Activated CD4-positive, alpha-beta T cell treated with anti-CD3 and anti-CD28 coated beads for 1 hour (primary cell): ENCODE data around the gene APCS.

Experiments
- DNase-seq: peaks from one replicate; pipeline ENCODE4 v3.0.0-alpha.2; 2020

Gene APCS, protein sequence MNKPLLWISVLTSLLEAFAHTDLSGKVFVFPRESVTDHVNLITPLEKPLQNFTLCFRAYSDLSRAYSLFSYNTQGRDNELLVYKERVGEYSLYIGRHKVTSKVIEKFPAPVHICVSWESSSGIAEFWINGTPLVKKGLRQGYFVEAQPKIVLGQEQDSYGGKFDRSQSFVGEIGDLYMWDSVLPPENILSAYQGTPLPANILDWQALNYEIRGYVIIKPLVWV

DNA sequence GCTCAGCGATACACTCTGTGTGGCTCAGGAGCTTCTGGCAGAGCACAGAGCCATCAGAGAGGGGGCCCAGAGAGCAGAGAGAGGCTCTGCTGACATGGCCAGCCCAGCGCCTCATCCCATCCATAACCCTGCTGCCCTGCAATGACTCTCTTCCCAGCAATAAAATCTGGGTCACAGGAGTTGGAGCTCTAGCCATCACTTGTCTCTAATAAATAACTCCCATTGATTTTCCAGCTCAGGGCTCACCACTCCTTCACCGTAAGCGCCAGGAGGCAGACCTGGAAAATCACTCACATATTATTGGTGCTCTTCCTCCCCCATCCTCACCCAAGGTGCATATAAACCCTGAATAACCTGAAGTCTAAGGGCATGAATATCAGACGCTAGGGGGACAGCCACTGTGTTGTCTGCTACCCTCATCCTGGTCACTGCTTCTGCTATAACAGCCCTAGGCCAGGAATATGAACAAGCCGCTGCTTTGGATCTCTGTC, at the start of gene APCS:
Gene APCS (plus strand): TSS at position 366 of the 491 bp plus-strand sequence. CDS start 96 bp downstream, at position 462.
- no peak for DNase-seq

DNA sequence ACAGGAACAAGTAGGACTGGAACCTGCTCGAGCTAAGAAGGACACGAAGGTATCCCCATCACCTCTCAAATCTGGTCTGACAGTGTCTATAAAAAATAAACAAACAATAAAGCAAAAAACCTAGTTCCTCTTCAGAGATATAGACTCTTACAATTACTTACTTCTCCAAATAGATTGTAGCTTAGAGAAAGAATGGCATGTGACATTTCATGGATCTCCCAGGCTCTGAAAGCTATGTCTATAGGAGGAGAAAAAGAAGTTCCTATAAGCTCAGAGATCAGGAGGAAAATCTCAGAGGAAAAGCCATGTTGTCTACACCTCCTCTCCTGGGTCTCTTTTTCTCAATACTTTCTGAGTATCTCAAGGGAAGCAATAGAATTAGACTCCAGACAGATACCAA, 39.5 kb upstream of the APCS start:
- DNase-seq = no peak

DNA sequence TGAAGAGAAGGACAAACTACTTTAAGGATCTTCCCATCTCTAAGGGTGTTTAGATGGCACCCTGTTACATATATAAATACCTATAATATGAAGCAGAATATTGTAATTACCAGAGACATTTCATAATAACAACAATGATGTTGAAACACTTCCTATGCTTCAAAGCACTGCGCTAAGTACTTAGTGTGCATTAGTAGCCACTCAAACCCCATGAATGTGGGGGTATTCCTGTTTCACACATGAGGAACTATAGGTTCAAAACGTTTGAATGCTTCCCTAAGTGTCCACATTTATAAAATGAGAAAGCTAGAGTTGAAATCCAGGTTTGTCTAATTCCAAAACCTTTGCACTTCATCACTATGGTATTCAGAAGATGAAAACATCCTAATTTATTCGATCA, 33.4 kb upstream of the APCS start:
- DNase-seq = no peak

- no peak for DNase-seq
These were observed 32.9 kb upstream of the APCS start for GRCh38 chr1:159554696-159555095.

GRCh38 chr1:159556931-159557369, 30.7 kb upstream of the APCS start:
- no peak for DNase-seq

DNA sequence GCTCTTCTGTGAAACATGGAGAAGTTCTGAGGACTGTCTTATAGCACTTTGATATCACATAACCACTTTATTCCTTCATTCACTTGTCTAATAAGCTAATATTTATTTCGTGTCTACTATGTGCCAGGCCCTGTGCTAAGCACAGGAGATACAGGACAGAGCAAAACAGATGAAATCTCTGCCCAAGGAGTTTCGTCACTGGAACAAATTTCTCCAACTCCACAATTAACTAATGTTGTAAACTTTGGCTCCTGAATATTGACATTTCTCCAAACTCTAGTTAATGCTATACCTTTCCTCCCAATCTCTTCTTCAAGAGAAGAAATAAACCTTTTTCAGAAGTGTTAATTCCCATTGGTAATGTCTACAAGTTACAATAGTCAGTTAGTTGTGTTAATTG, 27.0 kb upstream of the APCS start:
- DNase-seq = no peak

GRCh38 chr1:159561497-159561896, 26.1 kb upstream of the APCS start:
- no peak for DNase-seq

GRCh38 chr1:159562680-159563079, 24.9 kb upstream of the APCS start:
- DNase-seq = no peak

DNA sequence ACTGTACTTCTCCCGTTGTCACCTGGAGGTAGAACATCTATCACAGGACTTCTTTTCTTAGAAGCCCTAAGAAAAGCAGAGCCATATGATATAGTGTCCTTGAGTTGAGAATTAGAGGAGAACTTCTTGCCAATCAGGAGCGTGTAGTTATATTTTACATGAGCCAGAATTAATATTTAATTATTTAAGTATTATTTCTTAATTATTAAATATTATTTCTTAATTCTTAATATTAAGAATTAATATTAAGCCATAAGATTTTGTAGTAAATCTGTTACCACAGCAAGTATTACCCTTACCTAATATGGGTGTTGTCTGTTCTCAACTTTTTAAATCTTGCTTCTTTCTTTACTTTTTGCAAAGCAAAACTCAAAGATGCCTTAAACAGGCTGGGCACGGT, 10.2 kb upstream of the APCS start:
- no peak for DNase-seq

- DNase-seq = no peak
These were observed 7.3 kb upstream of the APCS start for GRCh38 chr1:159580340-159580739.

DNA sequence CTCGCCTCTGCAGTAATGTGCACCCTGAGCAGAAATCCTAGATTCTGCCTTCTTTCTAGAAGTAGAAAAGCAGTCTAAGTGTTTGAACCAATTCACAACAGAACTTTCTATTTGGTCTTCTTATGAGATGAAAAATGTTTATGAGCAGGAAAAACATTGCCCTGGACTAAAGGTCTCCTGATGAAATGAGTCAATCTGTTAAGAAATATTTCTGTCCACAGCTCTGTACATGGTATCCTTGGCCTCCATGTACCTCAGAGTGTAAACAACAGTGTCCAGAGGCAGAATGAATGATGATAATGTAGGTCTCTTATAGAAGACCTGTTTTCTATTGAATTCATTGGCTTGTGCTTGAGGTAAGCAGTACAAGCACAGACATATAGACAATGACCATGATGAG, 6.2 kb upstream of the APCS start:
- DNase-seq = no peak

DNA sequence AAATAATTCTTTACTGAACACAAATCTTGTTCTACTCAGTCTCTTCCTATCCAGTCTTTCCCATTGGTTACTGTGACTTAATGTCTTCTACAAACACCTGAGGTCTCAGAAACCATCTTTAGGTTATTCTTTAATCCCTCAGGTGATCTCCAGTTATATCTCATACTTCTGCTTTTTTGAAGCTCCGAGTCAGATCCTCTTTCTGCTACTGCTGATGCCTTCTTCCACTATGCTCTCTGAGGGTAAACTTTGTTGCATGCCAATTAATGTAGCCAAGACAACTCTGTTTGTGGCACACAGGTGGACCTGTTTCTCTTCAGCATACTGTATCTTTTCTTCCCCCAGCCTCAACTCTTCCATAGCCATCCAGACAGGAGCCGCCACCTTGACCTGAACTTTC, 3.1 kb upstream of the APCS start:
- no peak for DNase-seq

DNA sequence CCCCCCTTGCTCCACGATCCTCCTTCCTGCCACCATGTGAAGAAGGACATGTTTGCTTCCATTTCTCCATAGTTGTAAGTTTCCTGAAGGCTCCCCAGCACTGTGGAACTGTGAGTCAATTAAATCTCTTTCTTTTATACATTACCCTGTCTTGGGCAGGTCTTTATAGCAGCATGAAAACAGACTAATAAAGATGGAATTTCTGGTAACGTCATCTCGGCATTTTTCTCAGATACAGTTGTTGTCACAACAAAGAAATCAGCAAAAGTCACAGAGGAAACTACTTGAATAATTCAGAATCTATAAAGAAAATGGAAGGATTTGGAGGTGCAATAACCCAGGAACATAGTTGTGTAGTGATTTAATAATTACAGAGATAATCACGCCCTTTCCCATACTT, 4.4 kb downstream of the APCS start:
- no peak for DNase-seq

- no peak for DNase-seq
These were observed 7.2 kb downstream of the APCS start for GRCh38 chr1:159594625-159595405.

DNA sequence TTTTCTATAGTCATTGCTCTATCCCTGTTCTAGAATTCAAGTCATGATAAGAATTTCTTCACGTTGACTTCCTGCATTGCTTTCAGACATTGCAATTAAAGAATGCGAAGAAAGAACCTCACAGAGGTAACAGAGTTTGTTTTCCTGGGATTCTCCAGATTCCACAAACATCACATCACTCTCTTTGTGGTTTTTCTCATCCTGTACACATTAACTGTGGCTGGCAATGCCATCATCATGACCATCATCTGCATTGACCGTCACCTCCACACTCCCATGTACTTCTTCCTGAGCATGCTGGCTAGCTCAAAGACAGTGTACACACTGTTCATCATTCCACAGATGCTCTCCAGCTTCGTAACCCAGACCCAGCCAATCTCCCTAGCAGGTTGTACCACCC, 10.6 kb downstream of the APCS start:
- DNase-seq = no peak

GRCh38 chr1:159600894-159601293, 13.3 kb downstream of the APCS start:
- no peak for DNase-seq

- DNase-seq = no peak
These were observed 14.9 kb downstream of the APCS start for GRCh38 chr1:159602501-159602999.

DNA sequence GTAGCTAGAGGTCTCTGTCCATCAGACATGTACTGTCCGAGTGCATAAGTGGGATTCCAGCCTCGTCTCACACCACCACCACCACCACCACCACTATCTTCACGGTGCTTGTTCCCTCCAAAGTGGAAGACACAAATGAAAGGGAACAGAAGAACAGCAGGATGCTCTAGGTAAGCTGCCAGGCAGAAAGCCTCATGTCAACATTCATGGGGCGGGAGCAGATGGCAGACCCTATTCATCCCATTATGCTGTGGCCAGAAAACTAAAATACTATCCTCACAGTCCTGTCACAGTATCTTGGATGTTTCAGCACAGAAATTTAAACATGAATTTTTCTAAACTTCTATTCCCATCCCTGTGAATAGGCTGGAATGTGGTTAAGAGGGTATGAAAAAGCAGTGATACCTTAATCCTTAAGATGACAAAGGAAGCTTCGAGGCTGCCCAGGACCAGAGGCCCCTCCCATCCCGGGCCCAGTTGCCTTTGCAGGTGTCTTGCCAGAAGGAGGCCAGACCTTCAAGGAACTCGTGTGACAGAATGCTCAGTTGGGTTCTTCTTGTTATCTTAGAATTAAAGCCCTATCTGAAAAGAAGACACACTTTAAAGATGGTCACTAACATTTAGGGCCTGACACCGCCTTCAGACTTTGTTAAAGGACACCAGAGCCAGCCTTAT, 24.7 kb downstream of the APCS start:
- no peak for DNase-seq

- DNase-seq = no peak
These were observed 45.3 kb downstream of the APCS start for GRCh38 chr1:159632922-159633321.
